Measurements from ENCODE around the gene HECW1. TPM values are rescaled to one million over a fixed set of nuclear protein-coding genes. Genes with fewer than 3 reads are reported as not detected.

The HECW1 gene
- total and polyA plus RNA-seq, 2 of the 8 experiments (the other 6 are each of a cell fraction or from before 2014, with no cell fraction given): 2.9 to 12.7 TPM

DNA sequence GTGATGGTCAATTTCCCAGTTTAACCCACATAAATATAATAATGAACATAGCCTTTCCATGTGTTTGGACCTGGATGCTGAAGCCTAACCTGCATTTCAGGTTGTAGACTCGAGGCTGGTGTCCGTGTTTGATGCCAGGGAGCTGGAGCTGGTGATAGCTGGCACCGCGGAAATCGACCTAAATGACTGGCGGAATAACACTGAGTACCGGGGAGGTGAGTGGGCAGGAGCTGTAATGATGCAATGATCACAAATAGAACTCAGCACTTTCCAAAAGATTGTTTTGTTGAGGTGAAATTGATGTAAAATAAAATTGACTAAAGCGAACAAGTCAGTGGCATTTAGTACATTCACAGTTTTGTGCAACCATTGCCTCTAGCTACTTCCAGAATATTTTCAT, 439.7 kb downstream of the HECW1 start (continued):
- TF ChIP-seq HDAC2 (IDR thresholded peaks at IDR 0.05; ENCODE audit: borderline replicate concordance in 1 of 2, low read depth in 2 of 2, low read length in 2 of 2): no peak

Data from H1 (cell line).